Cardiac fibroblast (primary cell): ENCODE data around the gene HIPK3.
"Not testable (repeated sequence)": the region's sequence is repeated elsewhere in the genome, so short reads cannot be mapped to it uniquely, and the experiment has no call there.

Experiments
- DNase-seq, 2 donors: peaks; one replicate each; pipeline versions ENCODE4 v3.0.0 to v3.0.0-alpha.2; 2010; ENCODE audit warnings: low read depth in 2 of 2
- H3K4me3 ChIP-seq, 2 donors: replicated peaks in 1 of 2; 1 replicate in 1 of 2; 2 replicates in 1 of 2; pipeline ENCODE4 v1.5.1; 2011; ENCODE audit warnings: low read depth in 2 of 2, low read length in 2 of 2, mild to moderate bottlenecking in 2 of 2, moderate library complexity in 1 of 2
- CTCF ChIP-seq: IDR thresholded peaks from one replicate; pipeline ENCODE4 v1.5.1; 2011; ENCODE audit warnings: low read depth, mild to moderate bottlenecking, low read length, inconsistent platforms

Gene HIPK3

GRCh38 chr11:33242575-33242974 is 14.6 kb upstream of the HIPK3 start:
- H3K4me3 ChIP-seq: no peak overlapping the region
- TF ChIP-seq CTCF: no peak
- no peak for DNase-seq

DNA sequence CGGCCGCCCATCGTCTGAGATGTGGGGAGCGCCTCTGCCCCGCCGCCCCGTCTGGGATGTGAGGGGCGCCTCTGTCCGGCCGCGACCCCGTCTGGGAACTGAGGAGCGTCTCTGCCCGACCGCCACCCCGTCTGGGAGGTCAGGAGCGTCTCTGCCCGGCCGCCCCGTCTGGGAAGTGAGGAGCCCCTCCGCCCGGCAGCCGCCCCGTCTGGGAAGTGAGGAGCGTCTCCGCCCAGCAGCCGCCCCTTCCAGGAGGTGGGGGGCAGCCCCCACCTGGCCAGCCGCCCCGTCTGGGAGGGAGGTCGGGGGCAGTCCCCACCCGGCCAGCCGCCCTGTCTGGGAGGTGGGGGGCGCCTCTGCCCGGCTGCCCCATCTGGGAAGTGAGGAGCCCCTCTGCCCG is 13.5 kb upstream of the HIPK3 start:
- not testable (repeated sequence) for H3K4me3 ChIP-seq, DNase-seq

DNA sequence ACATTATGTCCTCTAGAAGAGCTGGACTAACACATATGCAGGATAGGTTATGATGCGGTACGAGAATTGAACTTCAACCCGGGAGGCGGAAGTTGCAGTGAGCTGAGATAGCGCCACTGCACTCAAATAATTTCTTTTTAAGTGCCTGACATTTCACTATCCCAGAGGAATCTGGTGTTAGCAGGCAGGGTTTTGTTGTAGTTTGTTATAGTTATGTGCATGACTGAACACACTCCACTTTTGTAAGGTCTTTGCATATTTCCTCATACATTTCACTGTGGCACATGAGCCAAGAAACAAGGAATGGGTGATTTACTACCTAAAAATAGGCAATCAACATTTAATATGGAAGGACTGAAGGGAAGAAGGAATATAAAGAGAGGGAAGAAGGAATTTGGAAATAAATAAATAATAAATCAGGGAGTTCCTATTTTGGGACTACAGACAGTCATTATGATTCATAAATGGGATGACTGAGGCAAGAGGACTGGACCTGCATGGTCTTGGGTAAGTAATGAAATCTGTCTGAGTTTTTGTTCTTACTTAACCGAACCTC is 8.7 kb upstream of the HIPK3 start:
- no peak overlapping the region for H3K4me3 ChIP-seq
- no peak for TF ChIP-seq CTCF
- DNase-seq: peak in 1 of 2 donors; percentile 75

- DNase-seq: no peak
- H3K4me3 ChIP-seq: peak overlapping the region; percentile 47 to 90
- no peak for TF ChIP-seq CTCF
These were observed 959 bp upstream of the HIPK3 start for GRCh38 chr11:33256031-33256812.

DNA sequence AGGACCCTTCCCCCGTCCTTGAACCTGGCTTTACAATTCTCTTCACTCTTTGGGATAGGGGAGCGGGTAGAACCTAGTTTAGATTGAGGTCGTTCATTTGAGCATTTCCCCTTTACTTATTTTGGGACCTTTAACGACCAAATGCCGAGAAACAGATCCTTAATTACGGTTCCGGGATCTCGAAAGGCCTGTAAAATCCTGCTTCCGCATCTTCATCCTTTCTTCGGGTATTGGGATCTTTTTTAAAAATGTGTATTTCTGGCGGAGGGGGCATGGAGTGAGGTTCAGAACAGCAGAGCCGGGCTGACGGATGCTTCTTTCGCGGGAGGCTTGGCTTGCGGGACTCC is 395 bp upstream of the HIPK3 start:
- peak overlapping the region; percentile 47 to 90 for H3K4me3 ChIP-seq
- DNase-seq: no peak
- no peak for TF ChIP-seq CTCF

- DNase-seq: peak; percentile 92 to 97
- TF ChIP-seq CTCF: peak; percentile 4
- peak overlapping the region; percentile 90 to 95 for H3K4me3 ChIP-seq
These were observed 883 bp downstream of the HIPK3 start for GRCh38 chr11:33257897-33258630.

DNA sequence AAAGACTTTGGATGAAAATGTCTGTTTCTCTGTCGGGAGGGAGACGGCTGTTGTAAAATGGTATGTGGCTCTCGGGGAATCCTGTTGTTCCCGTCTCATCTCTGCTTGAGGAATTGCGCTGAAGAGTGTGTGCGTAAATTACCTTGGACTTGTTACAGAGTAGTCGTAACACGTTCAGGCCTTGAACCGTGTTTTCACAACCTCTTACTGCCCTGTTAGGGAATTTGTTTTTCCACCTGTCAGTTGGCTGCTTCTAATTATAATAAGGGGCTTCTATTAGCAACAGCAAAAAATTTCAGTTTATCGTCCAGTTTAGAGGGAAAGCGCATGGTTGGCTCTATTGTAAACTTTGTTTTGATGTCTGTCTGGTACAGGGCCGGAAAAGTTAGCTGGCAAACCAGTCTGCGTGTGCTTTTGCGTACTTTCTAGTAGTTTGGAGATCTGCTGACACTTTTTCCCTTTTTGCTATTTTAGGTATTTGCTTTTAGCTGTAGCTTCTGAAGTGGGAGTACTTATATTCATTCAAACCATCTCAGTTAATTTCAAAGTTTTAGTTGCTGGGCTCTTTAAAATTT is 1.5 kb downstream of the HIPK3 start:
- peak overlapping the region; percentile 90 to 95 for H3K4me3 ChIP-seq
- TF ChIP-seq CTCF: no peak
- peak; percentile 71 to 72 for DNase-seq
